ENCODE measurements around the gene GALNT9.

GALNT9 gene

GRCh38 chr12:132209619-132210222 is 119.7 kb downstream of the GALNT9 start:
- H3K79me2 ChIP-seq (ENCODE audit: insufficient read depth, low read length) = no peaks in the 10 kb centered on the region
- H3K9ac ChIP-seq (ENCODE audit: low read depth, low read length) = no peak overlapping the region
- H2AFZ ChIP-seq (ENCODE audit: low read depth, low read length) = no peak overlapping the region
- TF ChIP-seq EZH2 (IDR thresholded peaks at IDR 0.05; ENCODE audit: borderline replicate concordance, low read depth, low read length, severe bottlenecking) (no peak), CTCF (IDR thresholded peaks at IDR 0.05; ENCODE audit: borderline replicate concordance, extremely low read depth, low read length, poor library complexity, severe bottlenecking) (no peak)
- no peak for ATAC-seq (ENCODE audit: insufficient read depth, low read depth)
- H3K4me3 ChIP-seq (ENCODE audit: low read depth in 1 of 2, low read length in 2 of 2) = no peak overlapping the region
- no peak overlapping the region for H3K4me2 ChIP-seq (ENCODE audit: insufficient read depth, low read length)
- H3K27ac ChIP-seq (ENCODE audit: low read length) = no peak overlapping the region
- DNase-seq = no peak
- H3K4me1 ChIP-seq (ENCODE audit: insufficient read depth, low read length) = no peaks in the 10 kb centered on the region
- H3K27me3 ChIP-seq (ENCODE audit: insufficient read depth, low read length, poor library complexity) = no peaks in the 10 kb centered on the region
- H3K9me3 ChIP-seq (ENCODE audit: insufficient read depth, low read length, severe bottlenecking) = no peaks in the 10 kb centered on the region
- H3K36me3 ChIP-seq (ENCODE audit: insufficient read depth, low read length) = no peaks in the 10 kb centered on the region
- peaks cover 3% of the 10 kb centered on the region; the same call in 1 of the 2 replicates for H4K20me1 ChIP-seq (ENCODE audit: insufficient read depth, low read length)

- DNase-seq (no peak), ATAC-seq (ENCODE audit: insufficient read depth, low read depth) (no peak)
- Histone ChIP-seq H3K4me3 (ENCODE audit: low read depth in 1 of 2, low read length in 2 of 2) (no peak overlapping the region), H4K20me1 (ENCODE audit: insufficient read depth, low read length) (peaks cover 3% of the 10 kb centered on the region; the same call in 1 of the 2 replicates), H3K4me2 (ENCODE audit: insufficient read depth, low read length) (no peak overlapping the region), H3K79me2 (ENCODE audit: insufficient read depth, low read length) (no peaks in the 10 kb centered on the region), H3K27me3 (ENCODE audit: insufficient read depth, low read length, poor library complexity) (no peaks in the 10 kb centered on the region), H3K4me1 (ENCODE audit: insufficient read depth, low read length) (no peaks in the 10 kb centered on the region), H2AFZ (ENCODE audit: low read depth, low read length) (no peak overlapping the region), H3K36me3 (ENCODE audit: insufficient read depth, low read length) (no peaks in the 10 kb centered on the region), H3K9me3 (ENCODE audit: insufficient read depth, low read length, severe bottlenecking) (no peaks in the 10 kb centered on the region), H3K27ac (ENCODE audit: low read length) (no peak overlapping the region), H3K9ac (ENCODE audit: low read depth, low read length) (no peak overlapping the region)
- no peak for TF ChIP-seq CTCF (IDR thresholded peaks at IDR 0.05; ENCODE audit: borderline replicate concordance, extremely low read depth, low read length, poor library complexity, severe bottlenecking)
- TF ChIP-seq EZH2 (IDR thresholded peaks at IDR 0.05; ENCODE audit: borderline replicate concordance, low read depth, low read length, severe bottlenecking) = no peak
Measured at GRCh38 chr12:132208153-132208823, 121.1 kb downstream of the GALNT9 start.

GRCh38 chr12:132207083-132207775 is 122.2 kb downstream of the GALNT9 start:
- H3K27ac ChIP-seq (ENCODE audit: low read length) = no peak overlapping the region
- H3K36me3 ChIP-seq (ENCODE audit: insufficient read depth, low read length) = no peaks in the 10 kb centered on the region
- DNase-seq = no peak
- peaks cover 3% of the 10 kb centered on the region for H4K20me1 ChIP-seq (ENCODE audit: insufficient read depth, low read length)
- H3K4me2 ChIP-seq (ENCODE audit: insufficient read depth, low read length) = no peak overlapping the region
- no peaks in the 10 kb centered on the region for H3K9me3 ChIP-seq (ENCODE audit: insufficient read depth, low read length, severe bottlenecking)
- no peak overlapping the region for H2AFZ ChIP-seq (ENCODE audit: low read depth, low read length)
- H3K4me1 ChIP-seq (ENCODE audit: insufficient read depth, low read length) = no peaks in the 10 kb centered on the region
- no peaks in the 10 kb centered on the region for H3K27me3 ChIP-seq (ENCODE audit: insufficient read depth, low read length, poor library complexity)
- TF ChIP-seq CTCF (IDR thresholded peaks at IDR 0.05; ENCODE audit: borderline replicate concordance, extremely low read depth, low read length, poor library complexity, severe bottlenecking) = no peak
- no peak for TF ChIP-seq EZH2 (IDR thresholded peaks at IDR 0.05; ENCODE audit: borderline replicate concordance, low read depth, low read length, severe bottlenecking)
- no peak overlapping the region for H3K9ac ChIP-seq (ENCODE audit: low read depth, low read length)
- H3K79me2 ChIP-seq (ENCODE audit: insufficient read depth, low read length) = no peaks in the 10 kb centered on the region
- ATAC-seq (ENCODE audit: insufficient read depth, low read depth) = no peak
- no peak overlapping the region for H3K4me3 ChIP-seq (ENCODE audit: low read depth in 1 of 2, low read length in 2 of 2)

Measured in DND-41 (cell line).